ENCODE data around the gene RASSF4. TPM values are rescaled to one million over a fixed set of nuclear protein-coding genes. Genes with fewer than 3 reads are reported as not detected.

Gene RASSF4
- polyA plus RNA-seq, 4 donors, result 16.1 to 136 (median 51.8) TPM

GRCh38 chr10:44990302-44990655 lies 30.7 kb downstream of the RASSF4 start:
- Histone ChIP-seq H3K4me1 (ENCODE audit: control insufficient read depth in 3 of 3, insufficient read depth in 2 of 3, low read depth in 1 of 3, low read length in 2 of 3) (peaks cover 0 to 7% (median 0%) of the 10 kb centered on the region in 3 donors), H3K27ac (ENCODE audit: low read depth in 1 of 3, low read length in 2 of 3) (no peak overlapping the region), H3K9me3 (ENCODE audit: control insufficient read depth in 2 of 2, insufficient read depth in 1 of 2, low read depth in 1 of 2, low read length in 1 of 2) (no peaks in the 10 kb centered on the region), H3K4me3 (ENCODE audit: low read depth in 1 of 3, low read length in 3 of 3) (no peak overlapping the region), H3K36me3 (ENCODE audit: control insufficient read depth in 3 of 3, insufficient read depth in 2 of 3, low read depth in 1 of 3, low read length in 3 of 3) (peaks cover 0 to 56% (median 15%) of the 10 kb centered on the region in 3 donors), H3K27me3 (ENCODE audit: control insufficient read depth in 3 of 3, insufficient read depth in 3 of 3, low read length in 3 of 3) (no peaks in the 10 kb centered on the region)
- FAIRE-seq (no peak), DNase-seq (peak in 1 of 2 donors; percentile 34)
- 41 to 76% (median 53%) methylated on average over 8 of the region's 8 CpGs for WGBS, 3 donors

- H3K4me3 ChIP-seq (ENCODE audit: low read depth in 1 of 3, low read length in 3 of 3), result no peak overlapping the region
- no peaks in the 10 kb centered on the region for H3K9me3 ChIP-seq (ENCODE audit: control insufficient read depth in 2 of 2, insufficient read depth in 1 of 2, low read depth in 1 of 2, low read length in 1 of 2)
- no peak for FAIRE-seq
- no peaks in the 10 kb centered on the region for H3K27me3 ChIP-seq (ENCODE audit: control insufficient read depth in 3 of 3, insufficient read depth in 3 of 3, low read length in 3 of 3)
- no peak overlapping the region for H3K27ac ChIP-seq (ENCODE audit: low read depth in 1 of 3, low read length in 2 of 3)
- H3K4me1 ChIP-seq (ENCODE audit: control insufficient read depth in 3 of 3, insufficient read depth in 2 of 3, low read depth in 1 of 3, low read length in 2 of 3), result peaks cover 0 to 10% (median under 1%) of the 10 kb centered on the region in 3 donors
- no peak for DNase-seq
- WGBS, 3 donors, result 95 to 98% (median 97%) methylated on average over 7 of the region's 7 CpGs
- H3K36me3 ChIP-seq (ENCODE audit: control insufficient read depth in 3 of 3, insufficient read depth in 2 of 3, low read depth in 1 of 3, low read length in 3 of 3), result peaks cover 0 to 52% (median 15%) of the 10 kb centered on the region in 3 donors
Observed at GRCh38 chr10:44990965-44991364, 31.4 kb downstream of the RASSF4 start.

DNA sequence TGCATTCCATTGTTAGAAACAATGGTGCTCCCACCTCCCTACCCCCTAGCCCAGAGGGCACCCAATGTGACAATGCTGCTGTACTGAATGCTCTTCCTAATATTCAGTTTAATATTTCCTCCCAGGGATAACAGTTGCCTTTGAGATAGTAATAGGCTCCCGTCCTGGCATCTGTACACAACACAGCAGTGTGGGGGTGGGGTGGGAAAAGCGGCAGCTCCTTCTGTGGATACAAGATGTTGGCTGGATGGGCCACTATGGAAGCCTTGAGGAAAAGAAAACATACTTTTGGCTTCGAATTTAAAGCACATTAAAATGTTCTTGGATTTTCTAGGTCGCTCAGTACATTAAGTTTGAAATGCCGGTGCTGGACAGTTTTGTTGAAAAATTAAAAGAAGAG lies 32.0 kb downstream of the RASSF4 start:
- peaks cover 0 to 15% (median 2%) of the 10 kb centered on the region in 3 donors for H3K4me1 ChIP-seq (ENCODE audit: control insufficient read depth in 3 of 3, insufficient read depth in 2 of 3, low read depth in 1 of 3, low read length in 2 of 3)
- DNase-seq, result no peak
- peaks cover 0 to 52% (median 15%) of the 10 kb centered on the region in 3 donors for H3K36me3 ChIP-seq (ENCODE audit: control insufficient read depth in 3 of 3, insufficient read depth in 2 of 3, low read depth in 1 of 3, low read length in 3 of 3)
- no peak overlapping the region for H3K27ac ChIP-seq (ENCODE audit: low read depth in 1 of 3, low read length in 2 of 3)
- no peaks in the 10 kb centered on the region for H3K9me3 ChIP-seq (ENCODE audit: control insufficient read depth in 2 of 2, insufficient read depth in 1 of 2, low read depth in 1 of 2, low read length in 1 of 2)
- H3K4me3 ChIP-seq (ENCODE audit: low read depth in 1 of 3, low read length in 3 of 3), result no peak overlapping the region
- FAIRE-seq, result no peak
- H3K27me3 ChIP-seq (ENCODE audit: control insufficient read depth in 3 of 3, insufficient read depth in 3 of 3, low read length in 3 of 3), result no peaks in the 10 kb centered on the region
- WGBS, 3 donors, result 75 to 83% (median 81%) methylated on average over 5 of the region's 5 CpGs

GRCh38 chr10:44992070-44992731 lies 32.6 kb downstream of the RASSF4 start:
- Histone ChIP-seq H3K4me1 (ENCODE audit: control insufficient read depth in 3 of 3, insufficient read depth in 2 of 3, low read depth in 1 of 3, low read length in 2 of 3) (peaks cover 0 to 19% (median 2%) of the 10 kb centered on the region in 3 donors), H3K36me3 (ENCODE audit: control insufficient read depth in 3 of 3, insufficient read depth in 2 of 3, low read depth in 1 of 3, low read length in 3 of 3) (peaks cover 0 to 52% (median 15%) of the 10 kb centered on the region in 3 donors)
- WGBS, 3 donors, result 87 to 89% (median 89%) methylated on average over 11 of the region's 11 CpGs

GRCh38 chr10:44992732-44993225 lies 33.2 kb downstream of the RASSF4 start:
- Histone ChIP-seq H3K36me3 (ENCODE audit: control insufficient read depth in 3 of 3, insufficient read depth in 2 of 3, low read depth in 1 of 3, low read length in 3 of 3) (peaks cover 0 to 52% (median 15%) of the 10 kb centered on the region in 3 donors), H3K4me1 (ENCODE audit: control insufficient read depth in 3 of 3, insufficient read depth in 2 of 3, low read depth in 1 of 3, low read length in 2 of 3) (peaks cover 0 to 19% (median 6%) of the 10 kb centered on the region in 3 donors), H3K4me3 (ENCODE audit: low read depth in 1 of 3, low read length in 3 of 3) (no peak overlapping the region), H3K27ac (ENCODE audit: low read depth in 1 of 3, low read length in 2 of 3) (no peak overlapping the region), H3K27me3 (ENCODE audit: control insufficient read depth in 3 of 3, insufficient read depth in 3 of 3, low read length in 3 of 3) (no peaks in the 10 kb centered on the region), H3K9me3 (ENCODE audit: control insufficient read depth in 2 of 2, insufficient read depth in 1 of 2, low read depth in 1 of 2, low read length in 1 of 2) (no peaks in the 10 kb centered on the region)
- DNase-seq (no peak), FAIRE-seq (no peak)
- WGBS, 3 donors, result 93 to 95% (median 94%) methylated on average over 8 of the region's 8 CpGs

More at GRCh38 chr10:44992070-44992731, 32.6 kb downstream of the RASSF4 start:
- H3K9me3 ChIP-seq (ENCODE audit: control insufficient read depth in 2 of 2, insufficient read depth in 1 of 2, low read depth in 1 of 2, low read length in 1 of 2), result no peaks in the 10 kb centered on the region
- no peak for FAIRE-seq
- H3K4me3 ChIP-seq (ENCODE audit: low read depth in 1 of 3, low read length in 3 of 3), result no peak overlapping the region
- DNase-seq, result no peak
- no peaks in the 10 kb centered on the region for H3K27me3 ChIP-seq (ENCODE audit: control insufficient read depth in 3 of 3, insufficient read depth in 3 of 3, low read length in 3 of 3)
- no peak overlapping the region for H3K27ac ChIP-seq (ENCODE audit: low read depth in 1 of 3, low read length in 2 of 3)

GRCh38 chr10:44993226-44993921 lies 33.8 kb downstream of the RASSF4 start:
- no peak for DNase-seq
- no peaks in the 10 kb centered on the region for H3K9me3 ChIP-seq (ENCODE audit: control insufficient read depth in 2 of 2, insufficient read depth in 1 of 2, low read depth in 1 of 2, low read length in 1 of 2)
- H3K27ac ChIP-seq (ENCODE audit: low read depth in 1 of 3, low read length in 2 of 3), result no peak overlapping the region
- no peak for FAIRE-seq
- H3K4me3 ChIP-seq (ENCODE audit: low read depth in 1 of 3, low read length in 3 of 3), result no peak overlapping the region
- H3K27me3 ChIP-seq (ENCODE audit: control insufficient read depth in 3 of 3, insufficient read depth in 3 of 3, low read length in 3 of 3), result no peaks in the 10 kb centered on the region
- H3K36me3 ChIP-seq (ENCODE audit: control insufficient read depth in 3 of 3, insufficient read depth in 2 of 3, low read depth in 1 of 3, low read length in 3 of 3), result peaks cover 0 to 52% (median 15%) of the 10 kb centered on the region in 3 donors
- 82 to 91% (median 85%) methylated on average over 14 of the region's 14 CpGs for WGBS, 3 donors
- peaks cover 0 to 19% (median 6%) of the 10 kb centered on the region in 3 donors for H3K4me1 ChIP-seq (ENCODE audit: control insufficient read depth in 3 of 3, insufficient read depth in 2 of 3, low read depth in 1 of 3, low read length in 2 of 3)

DNA sequence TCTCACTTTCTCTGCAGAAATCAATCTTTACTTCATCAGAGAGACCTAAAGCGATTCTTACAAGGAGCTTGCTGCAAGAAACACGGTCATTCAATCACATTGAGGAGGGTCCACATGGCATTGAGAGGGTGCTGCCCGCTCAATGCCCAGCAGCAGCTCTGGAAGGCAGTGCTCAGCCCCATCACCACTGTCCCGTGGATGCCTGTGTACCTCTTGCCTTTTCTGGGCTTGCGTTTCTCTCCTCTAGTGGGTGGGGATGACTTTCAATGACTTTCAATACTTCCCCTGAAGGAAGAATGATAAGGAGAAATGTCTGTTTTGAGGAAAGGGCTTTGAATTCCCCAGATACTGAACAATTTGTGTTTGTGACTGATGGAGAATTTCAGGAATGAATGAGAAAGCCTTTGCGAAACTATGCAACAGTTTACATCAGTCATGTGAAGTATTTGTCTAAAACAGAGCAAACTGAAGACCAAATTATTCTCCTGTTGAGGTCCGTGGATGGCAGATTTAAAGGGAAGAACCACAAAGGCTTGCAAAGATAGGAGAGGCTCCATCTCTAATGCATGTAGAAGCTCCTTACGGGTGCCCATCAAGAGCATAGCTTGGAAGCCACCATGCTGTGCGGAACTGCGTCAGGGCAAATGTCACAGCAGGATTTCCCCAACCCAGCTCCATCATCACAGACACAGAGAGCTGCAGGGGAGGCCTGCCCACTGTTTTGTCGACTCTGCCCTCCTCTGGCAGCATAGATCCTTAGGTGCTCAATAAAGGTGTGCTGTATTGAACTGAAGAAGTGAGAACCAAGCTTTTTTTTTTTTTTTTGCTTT lies 34.5 kb downstream of the RASSF4 start:
- peak overlapping the region in 1 of 3 donors; percentile 29 for H3K27ac ChIP-seq (ENCODE audit: low read depth in 1 of 3, low read length in 2 of 3)
- DNase-seq (no peak), FAIRE-seq (no peak)
- no peaks in the 10 kb centered on the region for H3K27me3 ChIP-seq (ENCODE audit: control insufficient read depth in 3 of 3, insufficient read depth in 3 of 3, low read length in 3 of 3)
- peaks cover 0 to 19% (median 6%) of the 10 kb centered on the region in 3 donors for H3K4me1 ChIP-seq (ENCODE audit: control insufficient read depth in 3 of 3, insufficient read depth in 2 of 3, low read depth in 1 of 3, low read length in 2 of 3)
- 78 to 88% (median 88%) methylated on average over 11 of the region's 11 CpGs for WGBS, 3 donors
- peaks cover 0 to 44% (median 15%) of the 10 kb centered on the region in 3 donors for H3K36me3 ChIP-seq (ENCODE audit: control insufficient read depth in 3 of 3, insufficient read depth in 2 of 3, low read depth in 1 of 3, low read length in 3 of 3)
- H3K4me3 ChIP-seq (ENCODE audit: low read depth in 1 of 3, low read length in 3 of 3), result no peak overlapping the region
- no peaks in the 10 kb centered on the region for H3K9me3 ChIP-seq (ENCODE audit: control insufficient read depth in 2 of 2, insufficient read depth in 1 of 2, low read depth in 1 of 2, low read length in 1 of 2)

Data from small intestine (tissue), 7 donors.